Measurements from ENCODE around the gene THAP5.

- no peak for TF ChIP-seq CTCF (IDR thresholded peaks at IDR 0.05)
- TF ChIP-seq POLR2A (IDR thresholded peaks at IDR 0.05) = no peak
Observed at GRCh38 chr7:108580298-108580697, 10.8 kb upstream of the THAP5 start.
